Measurements from ENCODE around the gene KRT36.

KRT36 gene

GRCh38 chr17:41491476-41491875 is 1.8 kb upstream of the KRT36 start:
- DNase-seq (ENCODE audit: low read depth in 1 of 2, low spot score in 1 of 2): no peak
- in situ Hi-C loops (cut with HindIII; ENCODE audit: low pct_unique_long_range_greater_than_20kb, low sequenced_read_pairs): no loop called here
- no peak for TF ChIP-seq JUND (IDR thresholded peaks at IDR 0.05; ENCODE audit: low read depth)

GRCh38 chr17:41490000-41490990 is 585 bp upstream of the KRT36 start:
- no peak for DNase-seq (ENCODE audit: low read depth in 1 of 2, low spot score in 1 of 2)
- in situ Hi-C loops (cut with HindIII; ENCODE audit: low pct_unique_long_range_greater_than_20kb, low sequenced_read_pairs): no loop called here
- no peak for TF ChIP-seq JUND (IDR thresholded peaks at IDR 0.05; ENCODE audit: low read depth)

- no peak for TF ChIP-seq JUND (IDR thresholded peaks at IDR 0.05; ENCODE audit: low read depth)
- in situ Hi-C loops (cut with HindIII; ENCODE audit: low pct_unique_long_range_greater_than_20kb, low sequenced_read_pairs): no loop called here
- no peak for DNase-seq (ENCODE audit: low read depth in 1 of 2, low spot score in 1 of 2)
Measured at GRCh38 chr17:41486809-41487530, 2.7 kb downstream of the KRT36 start.

GRCh38 chr17:41486316-41486715 is 3.4 kb downstream of the KRT36 start:
- no peak for TF ChIP-seq JUND (IDR thresholded peaks at IDR 0.05; ENCODE audit: low read depth)
- DNase-seq (ENCODE audit: low read depth in 1 of 2, low spot score in 1 of 2): no peak
- in situ Hi-C loops (cut with HindIII; ENCODE audit: low pct_unique_long_range_greater_than_20kb, low sequenced_read_pairs): no loop called here

GRCh38 chr17:41484920-41485904 is 4.5 kb downstream of the KRT36 start:
- no peak for DNase-seq (ENCODE audit: low read depth in 1 of 2, low spot score in 1 of 2)
- TF ChIP-seq JUND (IDR thresholded peaks at IDR 0.05; ENCODE audit: low read depth): no peak
- in situ Hi-C loops (cut with HindIII; ENCODE audit: low pct_unique_long_range_greater_than_20kb, low sequenced_read_pairs): no loop called here

- in situ Hi-C loops (cut with HindIII; ENCODE audit: low pct_unique_long_range_greater_than_20kb, low sequenced_read_pairs): no loop called here
- no peak for DNase-seq (ENCODE audit: low read depth in 1 of 2, low spot score in 1 of 2)
- TF ChIP-seq JUND (IDR thresholded peaks at IDR 0.05; ENCODE audit: low read depth): no peak
Measured at GRCh38 chr17:41483991-41484826, 5.5 kb downstream of the KRT36 start.

- TF ChIP-seq JUND (IDR thresholded peaks at IDR 0.05; ENCODE audit: low read depth): no peak
- in situ Hi-C loops (cut with HindIII; ENCODE audit: low pct_unique_long_range_greater_than_20kb, low sequenced_read_pairs): no loop called here
- no peak for DNase-seq (ENCODE audit: low read depth in 1 of 2, low spot score in 1 of 2)
Measured at GRCh38 chr17:41483531-41483930, 6.2 kb downstream of the KRT36 start.

GRCh38 chr17:41481036-41481435 is 8.7 kb downstream of the KRT36 start, which contains the start of gene KRT35:
Gene KRT35, minus strand, starts transcription at chr17:41481151. Its CDS starts 54 bp downstream, at chr17:41481097.
- TF ChIP-seq JUND (IDR thresholded peaks at IDR 0.05; ENCODE audit: low read depth): no peak
- no peak for DNase-seq (ENCODE audit: low read depth in 1 of 2, low spot score in 1 of 2)
- in situ Hi-C loops (cut with HindIII; ENCODE audit: low pct_unique_long_range_greater_than_20kb, low sequenced_read_pairs): no loop called here

- in situ Hi-C loops (cut with HindIII; ENCODE audit: low pct_unique_long_range_greater_than_20kb, low sequenced_read_pairs): no loop called here
- TF ChIP-seq JUND (IDR thresholded peaks at IDR 0.05; ENCODE audit: low read depth): no peak
- no peak for DNase-seq (ENCODE audit: low read depth in 1 of 2, low spot score in 1 of 2)
Measured at GRCh38 chr17:41480581-41480980, 9.1 kb downstream of the KRT36 start.

- in situ Hi-C loops (cut with HindIII; ENCODE audit: low pct_unique_long_range_greater_than_20kb, low sequenced_read_pairs): no loop called here
- DNase-seq (ENCODE audit: low read depth in 1 of 2, low spot score in 1 of 2): no peak
- TF ChIP-seq JUND (IDR thresholded peaks at IDR 0.05; ENCODE audit: low read depth): no peak
Measured at GRCh38 chr17:41480136-41480535, 9.6 kb downstream of the KRT36 start.

- no peak for TF ChIP-seq JUND (IDR thresholded peaks at IDR 0.05; ENCODE audit: low read depth)
- peak in 1 of 2 experiments; percentile 37 for DNase-seq (ENCODE audit: low read depth in 1 of 2, low spot score in 1 of 2)
Measured at GRCh38 chr17:41478237-41478636, 11.5 kb downstream of the KRT36 start.

More at GRCh38 chr17:41478237-41478636, 11.5 kb downstream of the KRT36 start:
- in situ Hi-C loops (cut with HindIII; ENCODE audit: low pct_unique_long_range_greater_than_20kb, low sequenced_read_pairs): no loop called here
